Neural cell (in vitro differentiated cells): Measurements from ENCODE around the gene TSPAN4. TPM values are rescaled to one million over a fixed set of nuclear protein-coding genes. Genes with fewer than 3 reads are reported as not detected.

Experiments used
- H2AFZ ChIP-seq: fragments of 200-600, 300-800 bp; sonication (generic), shearing (Covaris generic); 2 replicates; pipeline ENCODE4 v1.6.0; 2014; ENCODE audit warnings: low read depth, mild to moderate bottlenecking, antibody characterized with exemption, low read length, moderate library complexity
- H3F3A ChIP-seq: fragments of 200-600 bp; shearing (Covaris generic); 2 replicates; pipeline ENCODE4 v1.6.1; 2016; ENCODE audit warnings: mild to moderate bottlenecking, moderate library complexity, mixed read lengths, antibody characterized with exemption, low read length; ENCODE audit not compliant: insufficient read depth, poor library complexity, severe bottlenecking
- H3K27ac ChIP-seq: fragments of 200-600, 300-800 bp; sonication (generic), shearing (Covaris generic); 2 replicates; pipeline ENCODE4 v1.5.1; 2014; ENCODE audit warnings: mild to moderate bottlenecking, low read length, moderate library complexity
- H3K27me3 ChIP-seq: fragments of 300-800, 200-600 bp; sonication (generic), shearing (Covaris generic); 2 replicates; pipeline ENCODE4 v1.6.0; 2014; ENCODE audit warnings: mild to moderate bottlenecking, low read depth, low read length, moderate library complexity; ENCODE audit not compliant: insufficient read depth
- H3K36me3 ChIP-seq: fragments of 300-800, 200-600 bp; sonication (generic), shearing (Covaris generic); 2 replicates; pipeline ENCODE4 v1.5.1; 2014; ENCODE audit warnings: mild to moderate bottlenecking, antibody characterized with exemption, low read length, moderate library complexity; ENCODE audit not compliant: insufficient read depth
- H3K4me2 ChIP-seq: fragments of 300-800, 200-600 bp; sonication (generic), shearing (Covaris generic); 2 replicates; pipeline ENCODE4 v1.6.0; 2014; ENCODE audit warnings: mild to moderate bottlenecking, low read length
- H3K4me3 ChIP-seq: fragments of 300-800, 200-600 bp; sonication (generic), shearing (Covaris generic); 2 replicates; pipeline ENCODE4 v1.5.1; 2014; ENCODE audit warnings: mild to moderate bottlenecking, low read length, moderate library complexity
- H3K79me2 ChIP-seq: fragments of 200-600 bp; shearing (Covaris generic); replicated peaks from 2 replicates; pipeline ENCODE4 v1.6.0; 2014; ENCODE audit warnings: mild to moderate bottlenecking, low read length, moderate library complexity; ENCODE audit not compliant: insufficient read depth
- H3K9ac ChIP-seq: fragments of 300-800, 200-600 bp; sonication (generic), shearing (Covaris generic); 2 replicates; pipeline ENCODE4 v1.6.1; 2016; ENCODE audit warnings: mild to moderate bottlenecking, low read length, mixed read lengths
- H3K9me2 ChIP-seq: fragments of 200-600 bp; shearing (Covaris generic); 2 replicates; pipeline ENCODE4 v1.6.1; 2016; ENCODE audit warnings: mild to moderate bottlenecking, low read length, mixed read lengths; ENCODE audit not compliant: insufficient read depth
- H3K9me3 ChIP-seq: fragments of 200-600, 300-800 bp; sonication (generic), shearing (Covaris generic); 2 replicates; pipeline ENCODE4 v1.6.1; 2016; ENCODE audit warnings: mild to moderate bottlenecking, mixed run types, low read length, moderate library complexity, mixed read lengths
- H4K20me1 ChIP-seq: fragments of 200-600 bp; shearing (Covaris generic); 2 replicates; pipeline ENCODE4 v1.6.1; 2016; ENCODE audit warnings: mild to moderate bottlenecking, mixed run types; ENCODE audit not compliant: insufficient read depth
- EP300 ChIP-seq: fragments of 450-650 bp; conservative IDR thresholded peaks from 2 replicates; pipeline ENCODE4 v1.6.1; 2014; ENCODE audit warnings: antibody characterized with exemption, mild to moderate bottlenecking, moderate library complexity; ENCODE audit not compliant: poor library complexity, severe bottlenecking
- EZH2 ChIP-seq: fragments of 200-600, 300-800 bp; shearing (Covaris generic), sonication (generic); IDR thresholded peaks from 2 replicates; pipeline ENCODE4 v1.6.1; 2014; ENCODE audit warnings: antibody characterized with exemption, low read length, borderline replicate concordance, mild to moderate bottlenecking; ENCODE audit not compliant: insufficient read depth, poor library complexity, severe bottlenecking
- MXI1 ChIP-seq: fragments of 450-650 bp; conservative IDR thresholded peaks from 2 replicates; pipeline ENCODE4 v1.6.1; 2014; ENCODE audit warnings: antibody characterized with exemption, mild to moderate bottlenecking; ENCODE audit not compliant: poor library complexity, severe bottlenecking
- POLR2AphosphoS5 ChIP-seq: IDR thresholded peaks from 2 replicates; pipeline ENCODE4 v1.6.1; 2012
- RAD21 ChIP-seq: fragments of 450-650 bp; conservative IDR thresholded peaks from 2 replicates; pipeline ENCODE4 v1.6.1; 2014; ENCODE audit warnings: antibody characterized with exemption, mild to moderate bottlenecking, moderate library complexity
- SMC3 ChIP-seq: fragments of 450-650 bp; conservative IDR thresholded peaks from 2 replicates; pipeline ENCODE4 v1.6.1; 2014; ENCODE audit warnings: antibody characterized with exemption, mild to moderate bottlenecking, moderate library complexity; ENCODE audit not compliant: poor library complexity
- TAF1 ChIP-seq: IDR thresholded peaks from 2 replicates; pipeline ENCODE4 v1.6.1; 2012; ENCODE audit warnings: low read depth
- polyA plus RNA-seq: library from polyadenylated mRNA; depleted of rRNA; stranded (reverse); fragments of >200 nt; gene quantifications from 2 replicates; pipeline ENCODE4 v1.2.3, GENCODE V29; 2014
- TF ChIP-seq, protein P1 (sequence below): IDR thresholded peaks from 2 replicates; pipeline ENCODE4 v1.6.1; 2012; ENCODE audit warnings: borderline replicate concordance
- TF ChIP-seq, protein P2 (sequence below): fragments of 450-650 bp; IDR thresholded peaks from 2 replicates; pipeline ENCODE4 v1.5.1; 2014; ENCODE audit warnings: antibody characterized with exemption, mild to moderate bottlenecking, moderate library complexity; ENCODE audit not compliant: poor library complexity, severe bottlenecking

TSPAN4 gene
- polyA plus RNA-seq, 1 donor from 2014 or later: 68.1 TPM

DNA sequence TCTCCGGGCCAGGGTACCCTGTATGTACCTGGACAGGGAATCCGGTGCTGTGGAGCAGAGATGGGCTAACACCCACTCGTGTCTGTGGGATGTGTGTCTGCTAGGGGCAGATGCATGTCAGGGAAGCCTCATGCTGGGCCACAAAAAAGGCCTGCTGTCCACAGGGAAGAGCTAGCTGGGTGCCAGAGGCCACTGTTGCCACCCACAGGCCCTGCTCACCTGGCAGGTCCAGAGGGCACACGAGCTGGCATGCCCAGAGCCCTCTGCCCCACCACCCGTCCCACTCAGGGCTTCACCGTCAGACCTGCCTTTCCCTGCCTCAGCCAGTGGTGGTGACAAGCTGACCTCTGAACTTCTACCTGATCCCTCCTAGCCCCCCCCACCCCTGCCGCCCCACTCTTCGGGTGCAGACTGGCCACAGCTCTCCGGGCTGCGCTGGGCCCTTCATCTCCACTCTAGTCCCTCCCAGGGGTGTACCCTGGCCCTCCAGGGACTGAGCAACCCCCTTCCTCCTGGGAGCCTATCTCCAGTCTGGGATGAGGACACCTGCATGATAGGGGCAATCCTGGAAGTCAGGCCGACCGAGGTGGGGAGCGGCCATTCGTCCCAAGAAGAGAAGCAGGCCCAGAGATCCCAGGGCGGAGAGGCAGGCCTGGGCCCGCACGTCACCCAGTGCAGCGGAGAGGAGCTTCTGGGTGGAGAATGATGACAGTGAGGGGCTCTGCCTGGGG is 45.9 kb upstream of the TSPAN4 start:
- Histone ChIP-seq H3K9me3 (no peaks in the 10 kb centered on the region), H3K79me2 (peaks cover 13% of the 10 kb centered on the region), H3K4me2 (peak overlapping the region; percentile 63), H2AFZ (no peak overlapping the region), H3K27me3 (no peaks in the 10 kb centered on the region), H3K4me3 (peak overlapping the region; percentile 100), H3K9ac (peak overlapping the region; percentile 99), H3K36me3 (no peaks in the 10 kb centered on the region), H3F3A (no peaks in the 10 kb centered on the region), H3K27ac (peak overlapping the region; percentile 99), H3K9me2 (no peaks in the 10 kb centered on the region), H4K20me1 (no peaks in the 10 kb centered on the region)
- TF ChIP-seq RAD21: no peak
- TF ChIP-seq EZH2: no peak
- TF ChIP-seq SMC3: no peak
- TF ChIP-seq POLR2AphosphoS5: no peak
- TF ChIP-seq, protein P1, sequence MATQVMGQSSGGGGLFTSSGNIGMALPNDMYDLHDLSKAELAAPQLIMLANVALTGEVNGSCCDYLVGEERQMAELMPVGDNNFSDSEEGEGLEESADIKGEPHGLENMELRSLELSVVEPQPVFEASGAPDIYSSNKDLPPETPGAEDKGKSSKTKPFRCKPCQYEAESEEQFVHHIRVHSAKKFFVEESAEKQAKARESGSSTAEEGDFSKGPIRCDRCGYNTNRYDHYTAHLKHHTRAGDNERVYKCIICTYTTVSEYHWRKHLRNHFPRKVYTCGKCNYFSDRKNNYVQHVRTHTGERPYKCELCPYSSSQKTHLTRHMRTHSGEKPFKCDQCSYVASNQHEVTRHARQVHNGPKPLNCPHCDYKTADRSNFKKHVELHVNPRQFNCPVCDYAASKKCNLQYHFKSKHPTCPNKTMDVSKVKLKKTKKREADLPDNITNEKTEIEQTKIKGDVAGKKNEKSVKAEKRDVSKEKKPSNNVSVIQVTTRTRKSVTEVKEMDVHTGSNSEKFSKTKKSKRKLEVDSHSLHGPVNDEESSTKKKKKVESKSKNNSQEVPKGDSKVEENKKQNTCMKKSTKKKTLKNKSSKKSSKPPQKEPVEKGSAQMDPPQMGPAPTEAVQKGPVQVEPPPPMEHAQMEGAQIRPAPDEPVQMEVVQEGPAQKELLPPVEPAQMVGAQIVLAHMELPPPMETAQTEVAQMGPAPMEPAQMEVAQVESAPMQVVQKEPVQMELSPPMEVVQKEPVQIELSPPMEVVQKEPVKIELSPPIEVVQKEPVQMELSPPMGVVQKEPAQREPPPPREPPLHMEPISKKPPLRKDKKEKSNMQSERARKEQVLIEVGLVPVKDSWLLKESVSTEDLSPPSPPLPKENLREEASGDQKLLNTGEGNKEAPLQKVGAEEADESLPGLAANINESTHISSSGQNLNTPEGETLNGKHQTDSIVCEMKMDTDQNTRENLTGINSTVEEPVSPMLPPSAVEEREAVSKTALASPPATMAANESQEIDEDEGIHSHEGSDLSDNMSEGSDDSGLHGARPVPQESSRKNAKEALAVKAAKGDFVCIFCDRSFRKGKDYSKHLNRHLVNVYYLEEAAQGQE: no peak
- TF ChIP-seq EP300: no peak
- TF ChIP-seq MXI1: no peak
- TF ChIP-seq, protein P2, sequence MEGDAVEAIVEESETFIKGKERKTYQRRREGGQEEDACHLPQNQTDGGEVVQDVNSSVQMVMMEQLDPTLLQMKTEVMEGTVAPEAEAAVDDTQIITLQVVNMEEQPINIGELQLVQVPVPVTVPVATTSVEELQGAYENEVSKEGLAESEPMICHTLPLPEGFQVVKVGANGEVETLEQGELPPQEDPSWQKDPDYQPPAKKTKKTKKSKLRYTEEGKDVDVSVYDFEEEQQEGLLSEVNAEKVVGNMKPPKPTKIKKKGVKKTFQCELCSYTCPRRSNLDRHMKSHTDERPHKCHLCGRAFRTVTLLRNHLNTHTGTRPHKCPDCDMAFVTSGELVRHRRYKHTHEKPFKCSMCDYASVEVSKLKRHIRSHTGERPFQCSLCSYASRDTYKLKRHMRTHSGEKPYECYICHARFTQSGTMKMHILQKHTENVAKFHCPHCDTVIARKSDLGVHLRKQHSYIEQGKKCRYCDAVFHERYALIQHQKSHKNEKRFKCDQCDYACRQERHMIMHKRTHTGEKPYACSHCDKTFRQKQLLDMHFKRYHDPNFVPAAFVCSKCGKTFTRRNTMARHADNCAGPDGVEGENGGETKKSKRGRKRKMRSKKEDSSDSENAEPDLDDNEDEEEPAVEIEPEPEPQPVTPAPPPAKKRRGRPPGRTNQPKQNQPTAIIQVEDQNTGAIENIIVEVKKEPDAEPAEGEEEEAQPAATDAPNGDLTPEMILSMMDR: no peak
- TF ChIP-seq TAF1: no peak

- Histone ChIP-seq H3K9me3 (no peaks in the 10 kb centered on the region), H4K20me1 (no peaks in the 10 kb centered on the region), H3K9me2 (no peaks in the 10 kb centered on the region), H3K4me2 (peak overlapping the region; percentile 63), H3K27me3 (no peaks in the 10 kb centered on the region), H3K79me2 (peaks cover 13% of the 10 kb centered on the region), H3F3A (no peaks in the 10 kb centered on the region), H3K27ac (peak overlapping the region; percentile 99), H3K4me3 (peak overlapping the region; percentile 100), H2AFZ (peak overlapping the region; percentile 68), H3K9ac (peak overlapping the region; percentile 99), H3K36me3 (no peaks in the 10 kb centered on the region)
- TF ChIP-seq SMC3 (no peak), MXI1 (peak; percentile 78), TAF1 (peak; percentile 53), POLR2AphosphoS5 (peak; percentile 67)
Measured at GRCh38 chr11:797296-798092, 45.2 kb upstream of the TSPAN4 start.
